Islet precursor cell (in vitro differentiated cells): ENCODE results near the gene SLC13A4.
A peak's percentile ranks its signal among the peaks of the same experiment; 100 is the strongest.
"Not testable (repeated sequence)": the region's sequence is repeated elsewhere in the genome, so short reads cannot be mapped to it uniquely, and the experiment has no call there.

ENCODE experiments used
- DNase-seq: peaks from one replicate; pipeline ENCODE4 v3.0.0-alpha.2; 2018

The SLC13A4 gene

DNA sequence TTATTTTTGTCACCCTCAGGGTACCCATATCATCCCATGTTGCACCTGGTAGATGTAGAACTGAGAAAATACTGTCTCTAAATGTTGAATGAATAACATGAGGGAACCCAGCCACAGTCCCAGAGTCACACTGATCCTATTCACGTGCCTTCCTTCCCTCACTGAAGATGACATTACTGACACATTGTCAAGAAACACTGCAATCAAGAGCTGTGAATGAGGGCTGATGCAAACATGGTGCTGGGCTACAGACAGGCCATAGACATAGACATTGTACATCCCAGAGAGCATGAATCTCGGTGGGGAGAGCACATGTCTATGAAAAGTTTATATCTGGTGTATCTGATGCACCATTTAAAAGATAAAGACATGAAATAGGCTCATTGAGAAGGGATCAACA is 9.8 kb downstream of the SLC13A4 start:
- DNase-seq, result no peak

DNA sequence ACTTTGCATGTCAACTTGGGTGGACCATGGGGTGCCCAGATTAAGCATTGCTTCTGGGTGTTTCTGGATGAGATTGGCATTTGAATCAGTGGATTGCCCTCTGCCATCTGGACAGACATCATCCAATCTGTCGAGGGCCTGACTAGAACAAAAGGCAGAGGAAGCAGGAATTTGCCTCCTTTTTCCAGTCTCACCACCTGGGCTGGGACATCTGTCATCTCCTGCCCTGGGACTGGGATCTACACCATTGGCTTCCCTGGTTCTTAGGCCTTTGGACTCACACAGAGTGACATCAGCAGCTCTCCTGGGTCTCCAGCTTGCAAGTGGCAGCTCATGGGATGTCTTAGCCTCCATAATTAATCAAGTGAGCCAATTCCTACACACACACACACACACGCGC is 10.3 kb downstream of the SLC13A4 start:
- no peak for DNase-seq

DNA sequence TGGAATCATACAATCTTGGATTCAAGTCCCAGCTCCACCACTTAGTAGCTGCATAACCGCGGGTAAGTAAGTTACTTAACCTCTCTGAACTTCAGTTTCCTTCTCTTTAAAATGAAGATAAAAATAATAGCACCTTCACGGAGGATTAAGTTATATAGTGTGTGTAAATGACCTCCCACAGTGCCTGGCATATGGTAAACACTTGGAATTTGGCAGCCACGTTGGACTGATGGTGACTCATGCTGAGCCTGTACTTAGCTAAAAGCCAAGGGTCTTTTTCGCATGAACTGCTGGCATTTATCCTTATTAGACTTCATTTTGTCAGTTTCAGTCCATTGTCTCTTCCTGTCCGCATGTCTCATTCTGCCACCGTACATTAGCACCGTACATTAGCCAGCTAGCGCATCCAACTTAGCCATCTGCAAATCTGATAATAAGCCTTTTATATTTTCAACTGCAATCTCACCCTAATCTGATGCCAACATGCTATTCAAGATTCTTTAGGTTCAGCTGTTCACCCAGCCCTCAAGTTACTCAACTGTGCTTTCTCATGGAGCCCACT is 11.2 kb downstream of the SLC13A4 start:
- DNase-seq, result no peak

GRCh38 chr7:135715673-135716072 is 12.3 kb downstream of the SLC13A4 start:
- no peak for DNase-seq

- DNase-seq, result no peak
Measured at GRCh38 chr7:135715055-135715522, 12.9 kb downstream of the SLC13A4 start.

DNA sequence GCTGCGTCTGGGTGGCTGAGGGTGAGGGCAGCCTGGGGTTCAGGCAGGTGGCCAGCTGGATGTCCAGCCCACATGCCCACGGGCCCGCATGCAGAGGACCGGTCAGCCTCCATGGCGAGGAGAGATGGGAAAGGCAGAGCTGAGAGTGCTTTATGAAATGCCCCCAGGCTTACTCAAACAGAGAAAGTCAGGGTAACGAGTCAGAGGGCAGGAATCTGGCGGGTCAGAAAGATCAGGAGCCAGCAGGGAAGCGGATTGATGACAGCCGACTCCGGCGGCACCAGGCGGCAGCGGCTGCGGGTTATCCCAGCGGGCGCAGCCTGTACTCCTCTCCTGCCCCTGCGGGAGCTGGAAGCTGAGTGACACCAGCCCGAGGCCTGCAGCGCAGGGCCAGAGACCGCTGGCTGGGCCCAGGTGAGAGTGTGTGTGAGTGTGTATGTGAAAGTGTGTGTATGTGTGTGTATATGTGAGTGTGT is 13.4 kb downstream of the SLC13A4 start:
- peak; percentile 97 for DNase-seq

- peak; percentile 85 for DNase-seq
Measured at GRCh38 chr7:135713836-135714470, 14.0 kb downstream of the SLC13A4 start.

GRCh38 chr7:135712796-135713195 is 15.2 kb downstream of the SLC13A4 start:
- DNase-seq, result no peak

- DNase-seq, result no peak
Measured at GRCh38 chr7:135712182-135712782, 15.7 kb downstream of the SLC13A4 start.

GRCh38 chr7:135711139-135711469 is 16.9 kb downstream of the SLC13A4 start:
- no peak for DNase-seq

DNA sequence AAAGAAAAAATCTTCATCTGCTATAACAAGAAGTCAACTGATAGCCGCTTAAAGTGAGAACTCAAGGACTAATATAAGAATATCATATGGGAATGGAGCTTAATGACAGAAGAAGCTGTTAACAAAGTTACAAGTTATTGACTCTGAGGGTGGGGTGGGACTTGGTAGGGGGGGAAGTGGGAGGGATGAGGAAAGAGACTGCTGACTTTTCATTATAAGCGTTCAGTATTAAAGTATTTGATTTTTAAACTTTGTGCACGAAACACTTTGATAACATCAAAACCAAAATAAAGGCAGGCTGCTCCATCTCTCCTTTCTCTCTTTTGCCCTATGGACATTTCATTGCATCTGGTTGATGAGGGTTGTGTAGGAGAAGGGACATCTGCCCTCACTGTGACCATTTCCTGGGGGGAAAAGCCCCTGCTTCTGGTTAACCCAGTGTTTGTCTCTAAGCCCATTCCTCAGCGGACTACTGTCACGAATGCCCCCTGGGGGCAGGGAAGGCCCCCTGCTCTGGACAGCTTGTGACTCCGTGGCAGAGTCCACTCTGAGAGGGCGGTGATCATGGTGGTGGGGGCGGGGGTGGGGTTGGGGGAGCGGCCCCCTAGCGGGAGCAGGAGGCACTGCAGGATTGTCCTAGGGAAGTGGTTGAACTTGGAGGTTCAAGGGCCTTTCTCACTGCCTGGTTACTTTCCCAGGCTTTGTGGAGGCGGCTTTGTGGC is 17.4 kb downstream of the SLC13A4 start:
- peak; percentile 69 for DNase-seq

DNA sequence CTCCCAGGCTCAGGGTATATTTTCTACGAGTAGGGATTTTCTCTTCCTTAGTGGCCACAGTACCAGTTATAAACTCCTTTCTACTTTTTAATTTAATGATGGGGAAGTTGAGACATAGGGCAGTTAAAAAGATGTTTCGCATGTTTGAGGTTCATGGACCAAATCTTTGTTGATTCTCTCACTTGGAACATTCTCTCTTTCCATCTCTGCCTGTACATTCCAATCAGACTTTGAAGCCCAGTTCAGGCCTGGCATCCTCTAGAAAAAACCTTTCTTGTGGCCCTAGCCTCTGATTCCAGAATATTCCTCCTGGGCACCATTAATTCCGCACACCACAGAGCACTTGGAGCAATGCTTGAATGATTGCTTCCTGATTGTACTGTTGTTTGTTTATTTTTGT is 18.5 kb downstream of the SLC13A4 start:
- no peak for DNase-seq

DNA sequence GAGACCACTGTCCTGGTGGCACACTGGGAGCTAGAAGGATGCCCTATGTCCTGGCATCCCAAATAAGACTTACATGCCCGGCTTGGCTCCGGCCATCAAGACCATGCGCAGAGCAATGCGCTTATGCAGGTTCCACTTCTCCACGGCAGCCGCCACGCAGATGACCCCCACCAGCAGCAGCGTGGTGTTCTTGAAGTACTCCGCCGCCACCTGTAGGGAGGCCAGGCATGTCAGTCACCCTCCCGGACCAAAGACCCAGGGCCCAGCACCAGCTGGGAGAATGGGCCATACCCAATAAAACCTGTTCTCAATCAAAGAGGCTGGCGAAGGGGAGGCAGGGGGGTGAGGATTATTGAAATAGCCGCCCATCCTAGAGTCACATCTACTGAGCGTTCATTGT is 19.9 kb downstream of the SLC13A4 start:
- peak; percentile 64 for DNase-seq

- peak; percentile 81 for DNase-seq
Measured at GRCh38 chr7:135707570-135707966, 20.4 kb downstream of the SLC13A4 start.

DNA sequence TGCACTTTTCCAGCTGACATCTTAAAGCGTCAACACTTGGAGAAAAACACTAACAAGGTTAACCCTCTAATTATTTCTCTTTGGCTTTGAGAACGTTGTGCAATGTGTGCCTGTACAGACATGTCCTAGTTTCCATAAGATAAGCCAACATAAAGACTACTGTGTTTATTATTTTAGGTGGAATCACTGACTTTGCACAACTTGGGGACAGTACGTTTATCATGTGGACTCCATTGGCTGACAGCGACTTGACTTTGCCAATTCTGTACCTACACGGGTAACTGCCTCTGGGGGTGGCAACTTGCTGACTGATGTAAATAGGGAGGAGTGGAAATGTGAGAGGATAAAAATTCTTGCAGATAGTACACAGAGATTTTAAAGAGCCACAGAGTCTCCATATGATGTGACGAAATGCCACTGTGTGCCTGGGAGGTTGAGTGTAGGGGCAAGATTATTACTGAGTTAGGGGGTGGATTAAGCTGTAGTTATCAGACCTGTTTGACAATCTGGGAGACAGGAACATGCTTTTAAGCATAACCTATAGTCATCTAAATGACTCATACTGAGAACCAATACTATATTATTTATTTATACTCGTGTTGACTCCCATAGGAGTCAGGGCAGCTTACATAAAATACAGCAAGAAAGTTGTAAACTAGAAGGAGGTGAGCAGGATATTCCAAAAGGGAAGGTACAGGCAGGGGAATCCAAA is 21.0 kb downstream of the SLC13A4 start:
- no peak for DNase-seq

- DNase-seq, result no peak
Measured at GRCh38 chr7:135706038-135706742, 21.8 kb downstream of the SLC13A4 start.

GRCh38 chr7:135704698-135705097 is 23.3 kb downstream of the SLC13A4 start:
- DNase-seq, result no peak

DNA sequence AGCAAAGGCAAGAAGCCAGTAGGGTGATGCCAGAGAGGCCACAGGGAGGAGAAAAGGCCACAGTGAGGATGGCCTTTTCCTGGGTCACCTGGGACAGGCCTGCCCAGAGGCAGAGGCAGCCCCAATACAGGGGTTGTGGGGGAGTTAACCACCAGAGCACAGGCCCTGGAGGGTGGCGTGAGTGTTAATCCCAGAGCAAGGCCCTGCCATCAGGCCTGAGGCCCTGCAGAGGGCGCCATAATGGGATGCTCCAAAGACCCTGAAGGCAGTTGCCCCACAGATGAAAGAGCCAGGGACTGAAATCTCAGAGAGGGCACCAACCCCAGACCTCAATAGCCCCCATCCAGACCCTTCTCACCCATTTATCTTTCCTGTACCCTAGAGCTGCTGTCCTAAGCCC is 23.9 kb downstream of the SLC13A4 start:
- no peak for DNase-seq

DNA sequence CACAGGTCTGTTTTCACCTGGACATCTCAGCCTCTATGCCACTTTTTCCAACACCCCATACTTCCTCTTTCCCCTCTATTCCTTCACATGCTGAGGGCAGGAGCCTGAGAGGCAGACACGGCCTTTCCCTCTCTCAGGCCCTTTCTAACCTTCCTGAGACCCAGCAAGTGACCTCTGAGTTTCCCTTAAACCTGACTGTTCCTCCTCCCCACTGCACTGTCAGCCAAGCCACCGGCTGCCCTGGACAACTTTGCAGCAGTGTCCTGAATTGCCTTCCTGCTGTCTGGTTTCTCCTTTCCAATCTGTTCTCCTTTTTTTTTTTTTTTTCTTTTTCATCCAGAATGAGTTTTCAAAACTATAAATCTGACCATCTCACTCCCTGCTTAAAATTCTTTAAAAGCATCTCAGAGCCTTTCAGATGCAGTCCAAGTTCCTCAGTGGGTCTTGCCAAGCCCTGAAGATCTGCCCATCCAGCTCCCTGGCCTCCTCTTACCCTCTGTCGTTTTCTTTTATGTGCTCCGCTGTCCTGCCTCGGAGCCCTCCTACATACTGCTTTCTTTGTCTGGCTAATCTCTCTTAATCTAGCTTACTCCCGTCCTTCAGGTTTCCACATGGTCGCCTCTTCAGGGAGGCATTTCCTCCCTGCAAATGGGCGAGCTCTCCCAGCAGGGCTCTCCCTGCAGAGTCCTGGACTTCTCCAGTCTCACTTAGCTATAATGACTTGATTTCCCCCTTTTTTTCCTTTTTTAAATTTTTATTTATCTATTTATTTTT is 30.5 kb downstream of the SLC13A4 start:
- DNase-seq, result peak; percentile 81

GRCh38 chr7:135693558-135693957 is 34.4 kb downstream of the SLC13A4 start:
- DNase-seq, result no peak

DNA sequence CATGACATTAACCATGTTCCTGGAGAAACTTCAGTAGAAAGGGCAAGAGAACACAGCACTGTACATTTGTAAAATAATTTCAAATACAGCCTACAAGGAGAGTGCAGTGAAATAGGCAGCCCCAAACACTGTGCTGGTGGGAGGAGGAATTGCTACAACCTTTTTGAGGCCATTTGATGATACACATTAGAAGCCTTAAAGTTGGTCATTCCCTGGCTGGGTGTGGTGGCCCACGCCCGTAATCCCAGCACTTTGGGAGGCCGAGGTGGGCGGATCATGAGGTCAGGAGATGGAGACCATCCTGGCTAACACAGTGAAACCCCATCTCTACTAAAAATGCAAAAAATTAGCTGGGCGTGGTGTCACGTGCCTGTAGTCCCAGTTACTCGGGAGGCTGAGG is 35.4 kb downstream of the SLC13A4 start:
- not testable (repeated sequence) for DNase-seq

GRCh38 chr7:135692055-135692454 is 35.9 kb downstream of the SLC13A4 start:
- DNase-seq, result no peak
